AG09319 (cell line): Measurements from ENCODE around the gene BRME1.

Experiments used
- DNase-seq: peaks from one replicate; pipeline ENCODE4 v3.0.0-alpha.2; 2010; ENCODE audit warnings: low read depth; ENCODE audit errors: extremely low read depth
- TF ChIP-seq, protein P1 (sequence below): IDR thresholded peaks from 2 replicates; pipeline ENCODE4 v1.5.1; 2011; ENCODE audit warnings: low read depth, mild to moderate bottlenecking, inconsistent platforms, low read length, moderate library complexity

The BRME1 gene

DNA sequence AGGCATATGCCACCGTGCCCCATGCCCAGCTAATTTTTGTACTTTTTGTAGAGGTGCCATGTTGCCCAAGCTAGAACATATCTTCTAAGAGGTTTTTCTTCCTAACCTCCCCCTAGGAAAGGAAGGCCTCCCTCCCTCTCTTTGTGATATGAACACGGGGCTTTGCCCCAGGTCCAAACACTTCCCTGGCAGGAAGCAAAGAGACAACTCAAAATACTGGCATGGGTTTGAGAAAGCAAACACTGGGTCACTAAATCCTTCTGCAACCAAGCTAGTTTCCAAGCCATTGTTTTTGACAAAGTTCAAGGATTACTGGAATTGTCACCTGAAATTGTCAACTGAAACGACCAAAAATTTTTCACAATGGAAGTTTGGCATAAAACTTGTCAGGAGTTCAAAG, 8.9 kb upstream of the BRME1 start:
- TF ChIP-seq, protein P1, sequence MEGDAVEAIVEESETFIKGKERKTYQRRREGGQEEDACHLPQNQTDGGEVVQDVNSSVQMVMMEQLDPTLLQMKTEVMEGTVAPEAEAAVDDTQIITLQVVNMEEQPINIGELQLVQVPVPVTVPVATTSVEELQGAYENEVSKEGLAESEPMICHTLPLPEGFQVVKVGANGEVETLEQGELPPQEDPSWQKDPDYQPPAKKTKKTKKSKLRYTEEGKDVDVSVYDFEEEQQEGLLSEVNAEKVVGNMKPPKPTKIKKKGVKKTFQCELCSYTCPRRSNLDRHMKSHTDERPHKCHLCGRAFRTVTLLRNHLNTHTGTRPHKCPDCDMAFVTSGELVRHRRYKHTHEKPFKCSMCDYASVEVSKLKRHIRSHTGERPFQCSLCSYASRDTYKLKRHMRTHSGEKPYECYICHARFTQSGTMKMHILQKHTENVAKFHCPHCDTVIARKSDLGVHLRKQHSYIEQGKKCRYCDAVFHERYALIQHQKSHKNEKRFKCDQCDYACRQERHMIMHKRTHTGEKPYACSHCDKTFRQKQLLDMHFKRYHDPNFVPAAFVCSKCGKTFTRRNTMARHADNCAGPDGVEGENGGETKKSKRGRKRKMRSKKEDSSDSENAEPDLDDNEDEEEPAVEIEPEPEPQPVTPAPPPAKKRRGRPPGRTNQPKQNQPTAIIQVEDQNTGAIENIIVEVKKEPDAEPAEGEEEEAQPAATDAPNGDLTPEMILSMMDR, result no peak
- DNase-seq, result no peak

DNA sequence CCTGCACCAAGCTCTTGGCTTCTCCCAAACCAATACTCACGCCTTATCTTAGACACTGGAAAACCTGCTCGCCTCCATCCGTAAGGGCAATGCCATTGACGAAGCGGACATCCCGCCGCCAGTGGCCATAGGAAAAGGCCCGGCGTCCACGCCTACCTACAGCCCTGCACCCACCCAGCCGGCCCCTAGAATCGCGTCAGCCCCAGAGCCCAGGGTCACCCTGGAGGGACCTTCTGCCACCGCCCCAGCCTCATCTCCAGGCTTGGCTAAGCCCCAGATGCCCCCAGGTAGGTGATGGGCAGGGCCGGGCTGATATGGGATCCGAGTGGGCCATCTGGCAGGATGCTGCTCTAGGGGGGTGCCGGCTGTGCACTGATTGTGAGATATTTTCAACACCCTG, 7.4 kb upstream of the BRME1 start:
- TF ChIP-seq, protein P1, result no peak
- DNase-seq, result no peak

DNA sequence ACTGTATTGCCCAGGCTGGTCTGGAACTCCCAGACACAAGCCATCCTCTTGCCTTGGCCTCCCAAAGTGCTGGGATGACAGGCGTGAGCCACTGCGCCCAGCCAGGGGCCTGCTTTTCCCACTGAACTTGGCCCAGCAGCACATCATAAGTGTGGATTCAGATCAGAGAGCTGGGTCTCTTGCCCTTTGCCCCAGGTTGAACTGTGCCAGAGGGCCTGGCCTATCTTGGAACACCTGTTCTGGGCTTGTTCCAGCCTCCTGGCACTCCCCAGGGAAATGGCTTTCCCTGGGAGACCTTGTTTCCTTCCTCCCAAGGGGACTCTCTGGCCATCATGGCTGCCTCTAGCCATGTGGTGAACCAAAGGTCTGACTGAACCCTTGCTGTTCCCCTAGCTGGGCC, 3.5 kb upstream of the BRME1 start:
- TF ChIP-seq, protein P1, result no peak
- DNase-seq, result no peak

DNA sequence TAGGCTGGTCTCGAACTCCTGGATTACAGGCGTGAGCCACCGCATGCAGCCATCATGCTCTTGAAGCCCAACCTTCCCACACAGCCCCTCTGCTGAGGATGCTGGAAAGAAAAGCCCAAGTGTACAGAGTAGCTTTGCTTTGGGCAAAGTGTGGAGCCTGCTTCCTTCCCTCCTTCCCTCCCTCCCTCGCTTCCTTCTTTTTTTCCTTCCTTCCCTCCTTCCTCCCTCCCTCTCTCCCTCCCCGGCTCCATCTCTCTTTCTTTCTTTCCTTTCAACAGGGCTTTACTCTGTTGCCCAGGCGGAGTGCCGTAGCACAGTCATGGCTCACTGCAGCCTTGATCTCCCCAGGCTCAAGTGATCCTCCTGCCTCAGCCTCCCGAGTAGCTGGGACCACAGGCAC, 2.8 kb upstream of the BRME1 start:
- TF ChIP-seq, protein P1, result no peak
- DNase-seq, result no peak

DNA sequence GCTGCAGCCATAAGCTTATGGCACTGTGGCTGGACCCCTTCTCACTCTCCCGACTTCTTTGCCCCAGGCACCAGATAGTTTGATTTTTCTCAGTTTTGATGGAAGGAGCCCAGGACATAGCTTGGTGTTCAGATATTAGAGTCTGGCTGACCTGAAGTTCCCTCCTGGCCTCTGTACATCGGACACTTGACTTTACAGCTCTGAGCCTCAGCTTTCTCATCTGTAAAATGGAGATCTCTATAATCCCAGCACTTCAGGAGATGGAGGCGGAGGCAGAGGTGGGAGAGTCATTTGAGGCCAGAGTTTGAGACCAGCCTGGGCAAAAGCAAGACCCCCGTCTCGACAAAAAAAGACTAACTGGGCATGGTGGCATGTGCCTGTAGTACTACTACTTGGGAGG, 993 bp upstream of the BRME1 start:
- TF ChIP-seq, protein P1, result no peak
- no peak for DNase-seq

DNA sequence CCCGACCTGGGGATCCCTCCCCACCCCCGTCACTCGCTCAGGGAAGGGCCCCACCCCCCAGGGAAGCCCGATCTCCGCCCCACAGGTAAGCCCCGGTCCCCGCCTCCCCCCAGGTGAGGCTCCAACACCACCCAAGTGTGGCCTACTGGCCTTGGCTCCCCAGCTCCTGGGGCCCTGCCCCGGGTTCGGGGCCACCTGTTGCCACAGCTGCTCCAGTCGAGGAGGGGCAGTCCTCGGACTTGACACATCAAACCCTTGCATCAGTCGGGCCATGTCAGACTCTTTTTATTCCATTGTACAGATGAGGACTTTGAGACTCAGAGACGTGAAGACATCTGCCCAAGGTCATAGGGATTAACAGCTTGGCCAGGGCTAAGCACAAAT, 596 bp upstream of the BRME1 start:
- TF ChIP-seq, protein P1, result no peak
- DNase-seq, result no peak

DNA sequence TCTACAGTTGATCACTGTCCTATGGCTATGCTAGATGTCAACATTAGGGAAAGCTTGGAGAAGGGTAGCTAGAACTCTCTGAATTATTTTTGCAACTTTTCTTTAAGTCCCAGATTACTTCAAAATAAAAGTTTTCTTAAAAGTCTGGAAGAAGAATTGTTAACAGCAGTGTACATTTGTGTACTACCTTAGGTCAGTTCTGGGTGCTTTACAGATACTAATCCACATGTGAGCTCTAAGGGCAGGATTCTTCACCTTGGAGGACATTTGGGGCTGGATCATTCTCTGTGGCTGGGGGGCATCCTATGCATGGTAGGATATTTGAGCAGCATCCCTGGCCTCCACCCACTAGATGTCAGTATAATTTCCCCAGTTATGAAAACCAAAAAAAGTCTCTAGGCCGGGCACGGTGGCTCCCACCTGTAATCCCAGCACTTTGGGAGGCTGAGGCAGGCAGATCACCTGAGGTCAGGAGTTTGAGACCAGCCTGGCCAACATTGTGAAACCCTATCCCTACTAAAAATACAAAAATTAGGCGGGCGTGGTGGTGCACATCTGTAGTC, 2.8 kb downstream of the BRME1 start:
- TF ChIP-seq, protein P1, result peak; percentile 6
- DNase-seq, result no peak
